ENCODE results near the gene FBXO28. TPM values are rescaled to one million over a fixed set of nuclear protein-coding genes. Genes with fewer than 3 reads are reported as not detected.

The FBXO28 gene
- total RNA-seq, 1 experiment from 2014 or later, result 37.0 TPM

DNA sequence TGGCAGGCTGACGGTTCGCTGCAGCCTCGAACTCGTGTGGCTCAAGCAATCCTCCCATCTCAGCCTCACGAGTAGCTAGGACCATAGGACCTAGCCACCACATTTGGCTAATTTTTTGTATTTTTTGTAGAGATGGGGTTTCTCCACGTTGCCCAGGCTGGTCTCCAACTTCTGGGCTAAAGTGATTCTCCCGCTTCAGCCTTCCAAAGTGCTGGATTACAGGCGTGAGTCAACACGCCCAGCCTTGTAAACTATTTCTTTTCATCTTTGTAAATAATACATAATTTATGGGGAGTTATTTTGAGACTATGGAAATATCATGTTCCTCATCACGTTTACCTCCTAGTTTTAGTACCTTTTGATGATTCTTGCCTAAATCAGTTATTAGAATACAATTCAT is 906 bp upstream of the FBXO28 start:
- BruUV-seq (replicated peaks), result no TSS peak
- CTCF ChIA-PET, result no interaction called here

GRCh38 chr1:224113545-224113917 is 380 bp upstream of the FBXO28 start:
- CTCF ChIA-PET, result no interaction called here
- RAD21 ChIA-PET (ENCODE audit: low non-redundant PET in 1 of 2, low total read pairs in 2 of 2, uncharacterized antibody in 2 of 2, unreplicated experiment in 2 of 2), result interaction anchor here in 1 of 2 experiments (0.7 kb wide), 1 partner anchor 320 kb away, joined by 3 read pairs; no protein-coding TSS in a partner anchor
- TF ChIP-seq CBX3 (IDR thresholded peaks at IDR 0.05; ENCODE audit: low read depth), result peak; percentile 4; the same call in 1 of the 2 replicates
- no peak for TF ChIP-seq ZFX (IDR thresholded peaks at IDR 0.05)
- Histone ChIP-seq H2AFZ (ENCODE audit: low read depth, low read length, poor library complexity, severe bottlenecking) (peak overlapping the region; percentile 74), H3K27ac (ENCODE audit: low read depth, low read length) (0 out of 2 replicates have a peak overlapping the region, but pooled peaks have one; percentile 79), H3K36me3 (ENCODE audit: control insufficient read depth in 1 of 2, insufficient read depth in 2 of 2, low read length in 2 of 2) (0 out of 4 replicates have a peak, but pooled peaks cover 0 to 3% of the 10 kb centered on the region in 2 experiments), H3K4me2 (ENCODE audit: low read length) (peak overlapping the region; percentile 83), H3K9ac (ENCODE audit: low read length) (peak overlapping the region; percentile 91), H3K9me3 (ENCODE audit: control insufficient read depth in 1 of 2, insufficient read depth in 1 of 2, low read depth in 1 of 2, low read length in 2 of 2) (no peaks in the 10 kb centered on the region), H3K79me2 (ENCODE audit: insufficient read depth, low read length) (peaks cover 46% of the 10 kb centered on the region), H3K27me3 (ENCODE audit: insufficient read depth, low read length) (no peaks in the 10 kb centered on the region), H3K9me2 (ENCODE audit: insufficient read depth) (no peaks in the 10 kb centered on the region), H4K20me1 (ENCODE audit: insufficient read depth) (peaks cover 6% of the 10 kb centered on the region; the same call in 1 of the 2 replicates), H3K4me3 (replicated peaks in 1 of 2; ENCODE audit: low read depth in 1 of 2, low read length in 2 of 2) (peak overlapping the region; percentile 89 to 97), H3K4me1 (ENCODE audit: control insufficient read depth in 1 of 2, insufficient read depth in 2 of 2, low read length in 2 of 2) (peaks cover 15 to 23% of the 10 kb centered on the region in 2 experiments; a peak in 3 of 4 replicates)
- POLR2A ChIA-PET, result interaction anchor here (0.7 kb wide), 1 partner anchor 412 kb away, joined by 3 read pairs; no protein-coding TSS in a partner anchor
- DNase-seq (ENCODE audit: low read depth, low spot score) (no peak), ATAC-seq (peak; percentile 4; the same call in 1 of the 2 replicates)
- TSS peak; percentile 82 for BruUV-seq (replicated peaks)
- intact Hi-C loops (cut with micrococcal nuclease), result no loop called here

More for the DNA sequence above, 906 bp upstream of the FBXO28 start:
- H3K9me2 ChIP-seq (ENCODE audit: insufficient read depth), result no peaks in the 10 kb centered on the region
- no peaks in the 10 kb centered on the region for H3K27me3 ChIP-seq (ENCODE audit: insufficient read depth, low read length)
- no peaks in the 10 kb centered on the region for H3K36me3 ChIP-seq (ENCODE audit: control insufficient read depth in 1 of 2, insufficient read depth in 2 of 2, low read length in 2 of 2)
- no peak overlapping the region for H3K27ac ChIP-seq (ENCODE audit: low read depth, low read length)
- peaks cover 41% of the 10 kb centered on the region for H3K79me2 ChIP-seq (ENCODE audit: insufficient read depth, low read length)
- ATAC-seq (no peak), DNase-seq (ENCODE audit: low read depth, low spot score) (no peak)
- TF ChIP-seq EGR1 (IDR thresholded peaks at IDR 0.05; ENCODE audit: low read depth) (no peak), YY1 (IDR thresholded peaks at IDR 0.05; ENCODE audit: extremely low read depth, insufficient replicate concordance, low read depth, low read length) (no peak), CEBPB (IDR thresholded peaks at IDR 0.05; ENCODE audit: low read depth) (no peak), ELF1 (IDR thresholded peaks at IDR 0.05; ENCODE audit: borderline replicate concordance, low read depth) (no peak), SIN3A (IDR thresholded peaks at IDR 0.05; ENCODE audit: low read depth) (no peak), FOSL1 (IDR thresholded peaks at IDR 0.05; ENCODE audit: low read depth) (no peak), CBX3 (IDR thresholded peaks at IDR 0.05; ENCODE audit: low read depth) (no peak)
- H2AFZ ChIP-seq (ENCODE audit: low read depth, low read length, poor library complexity, severe bottlenecking), result no peak overlapping the region
- ChIA-PET RAD21 (ENCODE audit: low non-redundant PET in 1 of 2, low total read pairs in 2 of 2, uncharacterized antibody in 2 of 2, unreplicated experiment in 2 of 2) (interaction anchor here in 1 of 2 experiments (0.7 kb wide), 1 partner anchor 320 kb away, joined by 3 read pairs; no protein-coding TSS in a partner anchor), POLR2A (interaction anchor here (0.7 kb wide), 1 partner anchor 412 kb away, joined by 3 read pairs; no protein-coding TSS in a partner anchor)
- H4K20me1 ChIP-seq (ENCODE audit: insufficient read depth), result peaks cover 6% of the 10 kb centered on the region; the same call in 1 of the 2 replicates
- no peak overlapping the region for H3K4me3 ChIP-seq (replicated peaks in 1 of 2; ENCODE audit: low read depth in 1 of 2, low read length in 2 of 2)
- H3K4me1 ChIP-seq (ENCODE audit: control insufficient read depth in 1 of 2, insufficient read depth in 2 of 2, low read length in 2 of 2), result peaks cover 15 to 23% of the 10 kb centered on the region in 2 experiments; a peak in 3 of 4 replicates
- no peak overlapping the region for H3K4me2 ChIP-seq (ENCODE audit: low read length)
- H3K9ac ChIP-seq (ENCODE audit: low read length), result no peak overlapping the region
- intact Hi-C loops (cut with micrococcal nuclease), result no loop called here
- no peaks in the 10 kb centered on the region for H3K9me3 ChIP-seq (ENCODE audit: control insufficient read depth in 1 of 2, insufficient read depth in 1 of 2, low read depth in 1 of 2, low read length in 2 of 2)

Measured in HCT116 (cell line).